Upper lobe of left lung (tissue), 4 donors: ENCODE results near the gene ADAMTSL3.

Experiments used
- CTCF ChIP-seq, 6 experiments: fragments of 450-650 bp in 4 of 6; fragments of 200-600 bp in 2 of 6; sonication (generic) in 2 of 6; IDR thresholded peaks; one replicate each; pipeline ENCODE4 v1.5.1; 2016 to 2019; ENCODE audit warnings: antibody characterized with exemption in 6 of 6
- EP300 ChIP-seq, 4 donors: sonication (generic); formaldehyde crosslinking; IDR thresholded peaks; one replicate each; pipeline ENCODE4 v1.5.1; 2017; ENCODE audit warnings: antibody characterized with exemption in 4 of 4, control low read depth in 2 of 4
- POLR2A ChIP-seq, 4 donors: fragments of 450-650 bp; IDR thresholded peaks; one replicate each; pipeline ENCODE4 v1.5.1; 2016 to 2017; ENCODE audit warnings: antibody characterized with exemption in 4 of 4, mild to moderate bottlenecking in 2 of 4
- POLR2AphosphoS5 ChIP-seq, 2 donors: sonication (generic); formaldehyde crosslinking; IDR thresholded peaks; one replicate each; pipeline ENCODE4 v1.5.1; 2017; ENCODE audit warnings: antibody characterized with exemption in 2 of 2

- TF ChIP-seq CTCF (IDR thresholded peaks at IDR 0.05) (no peak), POLR2A (IDR thresholded peaks at IDR 0.05) (no peak), POLR2AphosphoS5 (IDR thresholded peaks at IDR 0.05) (no peak), EP300 (IDR thresholded peaks at IDR 0.05) (no peak)
Observed at GRCh38 chr15:83935774-83936173, 281.9 kb downstream of the ADAMTSL3 start.
